ENCODE results near the gene DGKG. TPM values are rescaled to one million over a fixed set of nuclear protein-coding genes. Genes with fewer than 3 reads are reported as not detected.
A peak's percentile ranks its signal among the peaks of the same experiment; 100 is the strongest.

DGKG gene
- total and polyA plus RNA-seq, 12 donors, result 7.2 to 75.7 (median 41.4) TPM

- Histone ChIP-seq H3K27me3 (no peaks in the 10 kb centered on the region), H3K4me3 (peak overlapping the region in 7 of 10 donors; percentile 4 to 51 (median 43)), H3K27ac (peak overlapping the region; percentile 55 to 82 (median 72)), H3K9me3 (no peaks in the 10 kb centered on the region), H3K4me1 (peaks cover 6 to 41% (median 27%) of the 10 kb centered on the region in 9 donors), H3K36me3 (peaks cover 0 to 6% (median 0%) of the 10 kb centered on the region in 9 donors)
- intact Hi-C loops (cut with DNase I), result loop anchor here (1.0 to 10.0 kb wide), 6 partner anchors 127 to 261 kb away; no protein-coding TSS in a partner anchor
- TF ChIP-seq CTCF (IDR thresholded peaks at IDR 0.05), result peak in 8 of 9 donors; percentile 11 to 64 (median 59)
- ATAC-seq (peak; percentile 94 to 98 (median 95)), DNase-seq (peak; percentile 65 to 71)
- 9 to 12% methylated on average over 21 of the region's 21 CpGs for WGBS, 2 donors
Measured at GRCh38 chr3:186241910-186242821, 119.9 kb downstream of the DGKG start.

- TF ChIP-seq CTCF (IDR thresholded peaks at IDR 0.05), result peak in 6 of 9 donors; percentile 24 to 36 (median 32)
- no peak overlapping the region for H3K4me3 ChIP-seq
- no peaks in the 10 kb centered on the region for H3K27me3 ChIP-seq
- H3K4me1 ChIP-seq, result peaks cover 6 to 60% (median 35%) of the 10 kb centered on the region in 9 donors
- 69 to 72% methylated on average over 10 of the region's 10 CpGs for WGBS, 2 donors
- H3K36me3 ChIP-seq, result peaks cover 0 to 6% (median 0%) of the 10 kb centered on the region in 9 donors
- intact Hi-C loops (cut with DNase I), result no loop called here
- ATAC-seq (peak in 3 of 8 donors; percentile 20 to 35 (median 28)), DNase-seq (peak in 1 of 2 donors; percentile 40)
- H3K27ac ChIP-seq, result peak overlapping the region in 7 of 10 donors; percentile 12 to 63 (median 42)
- H3K9me3 ChIP-seq, result no peaks in the 10 kb centered on the region
Measured at GRCh38 chr3:186239321-186239720, 122.7 kb downstream of the DGKG start.

GRCh38 chr3:186237915-186238314 is 124.1 kb downstream of the DGKG start:
- H3K4me3 ChIP-seq, result no peak overlapping the region
- intact Hi-C loops (cut with DNase I), result loop anchor here in 1 of 10 donors (2.0 kb wide), 1 partner anchor 17 kb away; no protein-coding TSS in a partner anchor

More at GRCh38 chr3:186237915-186238314, 124.1 kb downstream of the DGKG start:
- peaks cover 6 to 57% (median 34%) of the 10 kb centered on the region in 9 donors for H3K4me1 ChIP-seq
- H3K36me3 ChIP-seq, result peaks cover 0 to 6% (median 0%) of the 10 kb centered on the region in 9 donors
- no peak for TF ChIP-seq CTCF (IDR thresholded peaks at IDR 0.05)
- peak overlapping the region in 4 of 10 donors; percentile 69 to 79 (median 76) for H3K27ac ChIP-seq
- 88 to 93% methylated on average over 2 of the region's 2 CpGs for WGBS, 2 donors
- no peaks in the 10 kb centered on the region for H3K9me3 ChIP-seq
- DNase-seq, result no peak
- H3K27me3 ChIP-seq, result no peaks in the 10 kb centered on the region
- ATAC-seq, result no peak

All from heart right ventricle (tissue), 16 donors.